ENCODE measurements around the gene WSCD1.

DNA sequence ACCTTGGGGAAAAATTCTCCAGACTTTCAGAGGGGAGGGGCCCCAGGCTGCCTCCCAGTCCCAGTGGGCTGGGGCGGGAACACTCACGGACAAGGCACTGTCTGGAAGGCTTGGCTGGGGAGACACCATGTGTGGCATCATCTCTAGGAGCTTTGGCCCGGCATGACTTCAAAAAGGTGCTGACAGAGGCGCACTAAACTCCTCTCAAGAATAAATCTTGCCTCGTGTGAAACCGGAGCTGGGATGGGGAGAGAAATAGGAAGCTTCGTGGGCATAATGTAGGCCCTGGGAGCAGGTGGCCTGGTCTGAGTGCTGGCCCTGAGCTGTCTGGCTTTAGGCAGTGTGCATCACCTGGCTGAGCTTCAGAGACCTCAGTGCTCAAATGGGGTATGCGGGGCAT, 5.7 kb downstream of the WSCD1 start:
- TF ChIP-seq, protein P1, sequence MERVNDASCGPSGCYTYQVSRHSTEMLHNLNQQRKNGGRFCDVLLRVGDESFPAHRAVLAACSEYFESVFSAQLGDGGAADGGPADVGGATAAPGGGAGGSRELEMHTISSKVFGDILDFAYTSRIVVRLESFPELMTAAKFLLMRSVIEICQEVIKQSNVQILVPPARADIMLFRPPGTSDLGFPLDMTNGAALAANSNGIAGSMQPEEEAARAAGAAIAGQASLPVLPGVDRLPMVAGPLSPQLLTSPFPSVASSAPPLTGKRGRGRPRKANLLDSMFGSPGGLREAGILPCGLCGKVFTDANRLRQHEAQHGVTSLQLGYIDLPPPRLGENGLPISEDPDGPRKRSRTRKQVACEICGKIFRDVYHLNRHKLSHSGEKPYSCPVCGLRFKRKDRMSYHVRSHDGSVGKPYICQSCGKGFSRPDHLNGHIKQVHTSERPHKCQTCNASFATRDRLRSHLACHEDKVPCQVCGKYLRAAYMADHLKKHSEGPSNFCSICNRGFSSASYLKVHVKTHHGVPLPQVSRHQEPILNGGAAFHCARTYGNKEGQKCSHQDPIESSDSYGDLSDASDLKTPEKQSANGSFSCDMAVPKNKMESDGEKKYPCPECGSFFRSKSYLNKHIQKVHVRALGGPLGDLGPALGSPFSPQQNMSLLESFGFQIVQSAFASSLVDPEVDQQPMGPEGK (CRISPR knock-in tag; IDR thresholded peaks at IDR 0.05; ENCODE audit: borderline replicate concordance), result no peak
- no peak for TF ChIP-seq ISL1 (CRISPR knock-in tag; IDR thresholded peaks at IDR 0.05)
- TF ChIP-seq OSR1 (CRISPR knock-in tag; IDR thresholded peaks at IDR 0.05), result no peak
- no peak for TF ChIP-seq RARB (CRISPR knock-in tag; IDR thresholded peaks at IDR 0.05)
- TF ChIP-seq, protein P2, sequence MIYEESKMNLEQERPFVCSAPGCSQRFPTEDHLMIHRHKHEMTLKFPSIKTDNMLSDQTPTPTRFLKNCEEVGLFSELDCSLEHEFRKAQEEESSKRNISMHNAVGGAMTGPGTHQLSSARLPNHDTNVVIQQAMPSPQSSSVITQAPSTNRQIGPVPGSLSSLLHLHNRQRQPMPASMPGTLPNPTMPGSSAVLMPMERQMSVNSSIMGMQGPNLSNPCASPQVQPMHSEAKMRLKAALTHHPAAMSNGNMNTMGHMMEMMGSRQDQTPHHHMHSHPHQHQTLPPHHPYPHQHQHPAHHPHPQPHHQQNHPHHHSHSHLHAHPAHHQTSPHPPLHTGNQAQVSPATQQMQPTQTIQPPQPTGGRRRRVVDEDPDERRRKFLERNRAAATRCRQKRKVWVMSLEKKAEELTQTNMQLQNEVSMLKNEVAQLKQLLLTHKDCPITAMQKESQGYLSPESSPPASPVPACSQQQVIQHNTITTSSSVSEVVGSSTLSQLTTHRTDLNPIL (CRISPR knock-in tag; IDR thresholded peaks at IDR 0.05; ENCODE audit: low read depth), result no peak
- TF ChIP-seq ZC3H10 (CRISPR knock-in tag; IDR thresholded peaks at IDR 0.05), result no peak
- no peak for TF ChIP-seq ARNTL (CRISPR knock-in tag; IDR thresholded peaks at IDR 0.05; ENCODE audit: borderline replicate concordance, low read depth)
- TF ChIP-seq ZNF8 (CRISPR knock-in tag; IDR thresholded peaks at IDR 0.05), result no peak
